Mammary epithelial cell (primary cell): ENCODE data around the gene ANKS1B.

ENCODE experiments used
- CTCF ChIP-seq, 2 donors: IDR thresholded peaks in 1 of 2; conservative IDR thresholded peaks in 1 of 2; 2 replicates each; pipeline ENCODE4 v1.5.1; 2011 to 2012; ENCODE audit warnings: inconsistent platforms in 2 of 2, low read length in 2 of 2, mild to moderate bottlenecking in 2 of 2, control low read depth in 1 of 2, low read depth in 1 of 2; ENCODE audit not compliant: insufficient read depth in 1 of 2; ENCODE audit errors: extremely low read depth in 1 of 2
- EZH2 ChIP-seq: IDR thresholded peaks from 2 replicates; pipeline ENCODE4 v1.6.1; 2012; ENCODE audit warnings: low read length, inconsistent platforms, borderline replicate concordance

GRCh38 chr12:99053616-99054362 is 930.9 kb downstream of the ANKS1B start:
- TF ChIP-seq CTCF (conservative IDR thresholded peaks at IDR 0.05 in 1 of 2, IDR thresholded peaks at IDR 0.05 in 1 of 2; ENCODE audit: extremely low read depth in 1 of 2, insufficient read depth in 1 of 2, low read depth in 1 of 2, low read length in 2 of 2) (no peak), EZH2 (no peak)
